ENCODE measurements around the gene KRT77.

- TF ChIP-seq MAX (IDR thresholded peaks at IDR 0.05; ENCODE audit: low read depth, low read length) (no peak), SRF (IDR thresholded peaks at IDR 0.05; ENCODE audit: low read depth in 2 of 2, low read length in 2 of 2) (no peak), POLR2A (IDR thresholded peaks at IDR 0.05; ENCODE audit: low read depth, low read length) (no peak), CTCF (IDR thresholded peaks at IDR 0.05 in 2 of 3, conservative IDR thresholded peaks at IDR 0.05 in 1 of 3; ENCODE audit: control insufficient read depth in 2 of 3, extremely low read depth in 1 of 3, insufficient read depth in 1 of 3, low read depth in 3 of 3, low read length in 3 of 3) (no peak), YBX1 (IDR thresholded peaks at IDR 0.05) (no peak), CHD4 (IDR thresholded peaks at IDR 0.05) (no peak), ZBTB40 (IDR thresholded peaks at IDR 0.05; ENCODE audit: borderline replicate concordance) (no peak), RCOR1 (conservative IDR thresholded peaks at IDR 0.05; ENCODE audit: low read depth, low read length) (no peak), RAD51 (IDR thresholded peaks at IDR 0.05) (no peak), ATF7 (IDR thresholded peaks at IDR 0.05; ENCODE audit: low read depth) (no peak), GABPA (IDR thresholded peaks at IDR 0.05; ENCODE audit: low read depth) (no peak), NFIC (IDR thresholded peaks at IDR 0.05; ENCODE audit: low read depth, low read length) (no peak), PML (IDR thresholded peaks at IDR 0.05; ENCODE audit: low read length) (no peak), ATF3 (IDR thresholded peaks at IDR 0.05; ENCODE audit: borderline replicate concordance, extremely low read depth, low read depth, low read length) (no peak)
Measured at GRCh38 chr12:52689239-52689638, 14.1 kb downstream of the KRT77 start.

Data from GM12878 (cell line).